NCI-H748 treated with DMSO at 0.1 percent for 48 hours (cell line): ENCODE data around the gene PCDHGA10.
"Not testable (repeated sequence)": the region's sequence is repeated elsewhere in the genome, so short reads cannot be mapped to it uniquely, and the experiment has no call there.

ENCODE experiments used
- DNase-seq: peaks from one replicate; lab custom pipeline; 2025; lab: John Stamatoyannopoulos, UW

The PCDHGA10 gene

GRCh38 chr5:141412854-141413539 is at the start of gene PCDHGA10:
Gene PCDHGA10 (plus strand): TSS chr5:141412987. CDS start chr5:141413176, 189 bp downstream.
- peak; percentile 65 for DNase-seq

- no peak for DNase-seq
These were observed 48.7 kb upstream of the PCDHGA10 start, which contains the start of gene PCDHGA5 for GRCh38 chr5:141363952-141364660. Gene PCDHGA5 (plus strand): TSS chr5:141364162. CDS start chr5:141364331, 169 bp downstream.

- no peak for DNase-seq
These were observed 46.5 kb upstream of the PCDHGA10 start for GRCh38 chr5:141366016-141366896.

- DNase-seq = no peak
These were observed 42.6 kb upstream of the PCDHGA10 start, which contains the start of gene PCDHGB3 for GRCh38 chr5:141369994-141370848. Gene PCDHGB3 (plus strand): TSS chr5:141370242. CDS start chr5:141370395, 153 bp downstream.

- no peak for DNase-seq
These were observed 41.0 kb upstream of the PCDHGA10 start for GRCh38 chr5:141371572-141372475.

- no peak for DNase-seq
These were observed 39.0 kb upstream of the PCDHGA10 start, which contains the start of gene PCDHGA6 for GRCh38 chr5:141373673-141374317. Gene PCDHGA6 (plus strand): TSS chr5:141373891. CDS start chr5:141374084, 193 bp downstream.

- DNase-seq = no peak
These were observed 38.2 kb upstream of the PCDHGA10 start for GRCh38 chr5:141374627-141375026.

GRCh38 chr5:141375444-141376155 is 37.2 kb upstream of the PCDHGA10 start:
- DNase-seq = not testable (repeated sequence)

GRCh38 chr5:141382469-141383294 is 30.1 kb upstream of the PCDHGA10 start, which contains the start of gene PCDHGA7:
Gene PCDHGA7 (plus strand): TSS chr5:141382742. CDS start chr5:141382900, 158 bp downstream.
- no peak for DNase-seq

- DNase-seq = no peak
These were observed 29.4 kb upstream of the PCDHGA10 start for GRCh38 chr5:141383345-141383744.

GRCh38 chr5:141384471-141385267 is 28.1 kb upstream of the PCDHGA10 start:
- no peak for DNase-seq

GRCh38 chr5:141387557-141388311 is 25.1 kb upstream of the PCDHGA10 start, which contains the start of gene PCDHGB4:
Gene PCDHGB4 (plus strand): TSS chr5:141387698. CDS start chr5:141387885, 187 bp downstream.
- DNase-seq = not testable (repeated sequence)

GRCh38 chr5:141388661-141389060 is 24.1 kb upstream of the PCDHGA10 start:
- DNase-seq = no peak

- DNase-seq = no peak
These were observed 23.4 kb upstream of the PCDHGA10 start for GRCh38 chr5:141389153-141390042.
